ENCODE data around the gene RRAS2. TPM values are rescaled to one million over a fixed set of nuclear protein-coding genes. Genes with fewer than 3 reads are reported as not detected.

The RRAS2 gene
- total RNA-seq, 1 donor from 2014 or later, result 45.5 TPM

GRCh38 chr11:14334893-14335292, 24.1 kb downstream of the RRAS2 start:
- peaks cover 1% of the 10 kb centered on the region for H3K4me1 Mint-ChIP-seq (ENCODE audit: low read depth)

GRCh38 chr11:14334192-14334591, 24.8 kb downstream of the RRAS2 start:
- peaks cover 13% of the 10 kb centered on the region for H3K9me3 Mint-ChIP-seq (ENCODE audit: low read depth)
- no peak for DNase-seq (ENCODE audit: low spot score, unreplicated experiment)
- peaks cover 6% of the 10 kb centered on the region for H3K36me3 Mint-ChIP-seq (ENCODE audit: insufficient read depth)
- no peak for TF ChIP-seq CTCF (IDR thresholded peaks at IDR 0.05; ENCODE audit: unreplicated experiment)
- no peaks in the 10 kb centered on the region for H3K27me3 Mint-ChIP-seq
- no peak overlapping the region for H3K27ac Mint-ChIP-seq
- no peak overlapping the region for H3K4me3 Mint-ChIP-seq (ENCODE audit: low read depth)
- H3K4me1 Mint-ChIP-seq (ENCODE audit: low read depth), result peaks cover 1% of the 10 kb centered on the region

More at GRCh38 chr11:14334893-14335292, 24.1 kb downstream of the RRAS2 start:
- DNase-seq (ENCODE audit: low spot score, unreplicated experiment), result no peak
- no peak for TF ChIP-seq CTCF (IDR thresholded peaks at IDR 0.05; ENCODE audit: unreplicated experiment)
- H3K27me3 Mint-ChIP-seq, result no peaks in the 10 kb centered on the region
- H3K27ac Mint-ChIP-seq, result no peak overlapping the region
- H3K9me3 Mint-ChIP-seq (ENCODE audit: low read depth), result peaks cover 13% of the 10 kb centered on the region
- H3K4me3 Mint-ChIP-seq (ENCODE audit: low read depth), result no peak overlapping the region
- H3K36me3 Mint-ChIP-seq (ENCODE audit: insufficient read depth), result peaks cover 6% of the 10 kb centered on the region

- Mint-ChIP-seq H3K4me1 (ENCODE audit: low read depth) (peaks cover 1% of the 10 kb centered on the region), H3K9me3 (ENCODE audit: low read depth) (peaks cover 6% of the 10 kb centered on the region), H3K27ac (no peak overlapping the region), H3K4me3 (ENCODE audit: low read depth) (no peak overlapping the region), H3K36me3 (ENCODE audit: insufficient read depth) (peaks cover 1% of the 10 kb centered on the region), H3K27me3 (no peaks in the 10 kb centered on the region)
- DNase-seq (ENCODE audit: low spot score, unreplicated experiment), result no peak
- TF ChIP-seq CTCF (IDR thresholded peaks at IDR 0.05; ENCODE audit: unreplicated experiment), result no peak
Observed at GRCh38 chr11:14331476-14332136, 27.4 kb downstream of the RRAS2 start.

- Mint-ChIP-seq H3K4me1 (ENCODE audit: low read depth) (peaks cover 1% of the 10 kb centered on the region), H3K36me3 (ENCODE audit: insufficient read depth) (no peaks in the 10 kb centered on the region), H3K9me3 (ENCODE audit: low read depth) (no peaks in the 10 kb centered on the region), H3K27me3 (no peaks in the 10 kb centered on the region), H3K4me3 (ENCODE audit: low read depth) (no peak overlapping the region), H3K27ac (no peak overlapping the region)
- DNase-seq (ENCODE audit: low spot score, unreplicated experiment), result no peak
- no peak for TF ChIP-seq CTCF (IDR thresholded peaks at IDR 0.05; ENCODE audit: unreplicated experiment)
Observed at GRCh38 chr11:14330881-14331280, 28.1 kb downstream of the RRAS2 start.

- no peak overlapping the region for H3K27ac Mint-ChIP-seq
- H3K4me1 Mint-ChIP-seq (ENCODE audit: low read depth), result no peaks in the 10 kb centered on the region
- H3K27me3 Mint-ChIP-seq, result no peaks in the 10 kb centered on the region
- H3K9me3 Mint-ChIP-seq (ENCODE audit: low read depth), result no peaks in the 10 kb centered on the region
- DNase-seq (ENCODE audit: low spot score, unreplicated experiment), result no peak
- no peak for TF ChIP-seq CTCF (IDR thresholded peaks at IDR 0.05; ENCODE audit: unreplicated experiment)
- H3K36me3 Mint-ChIP-seq (ENCODE audit: insufficient read depth), result no peaks in the 10 kb centered on the region
- H3K4me3 Mint-ChIP-seq (ENCODE audit: low read depth), result no peak overlapping the region
Observed at GRCh38 chr11:14329702-14330101, 29.3 kb downstream of the RRAS2 start.
